ENCODE measurements around the gene CIAPIN1.
A peak's percentile ranks its signal among the peaks of the same experiment; 100 is the strongest.
"Not testable (repeated sequence)": the region's sequence is repeated elsewhere in the genome, so short reads cannot be mapped to it uniquely, and the experiment has no call there.

CIAPIN1 gene

GRCh38 chr16:57440551-57440950 lies 6.6 kb downstream of the CIAPIN1 start:
- DNase-seq, ATAC-seq: not testable (repeated sequence)

GRCh38 chr16:57439947-57440346 lies 7.2 kb downstream of the CIAPIN1 start:
- DNase-seq, ATAC-seq: not testable (repeated sequence)

GRCh38 chr16:57435838-57436237 lies 11.3 kb downstream of the CIAPIN1 start:
- no peak for ATAC-seq
- DNase-seq, result no peak

GRCh38 chr16:57434003-57434402 lies 13.2 kb downstream of the CIAPIN1 start:
- no peak for DNase-seq
- ATAC-seq, result no peak

GRCh38 chr16:57432989-57433388 lies 14.2 kb downstream of the CIAPIN1 start:
- no peak for ATAC-seq
- DNase-seq, result no peak

GRCh38 chr16:57432505-57432904 lies 14.7 kb downstream of the CIAPIN1 start:
- no peak for DNase-seq
- ATAC-seq, result no peak

GRCh38 chr16:57430955-57431354 lies 16.2 kb downstream of the CIAPIN1 start:
- no peak for DNase-seq
- no peak for ATAC-seq

GRCh38 chr16:57427824-57428223 lies 19.4 kb downstream of the CIAPIN1 start:
- no peak for DNase-seq
- no peak for ATAC-seq

GRCh38 chr16:57427307-57427706 lies 19.9 kb downstream of the CIAPIN1 start:
- DNase-seq (no peak), ATAC-seq (no peak)

- ATAC-seq (no peak), DNase-seq (no peak)
Observed at GRCh38 chr16:57426356-57426755, 20.8 kb downstream of the CIAPIN1 start.

- DNase-seq (no peak), ATAC-seq (no peak)
Observed at GRCh38 chr16:57424583-57424982, 22.6 kb downstream of the CIAPIN1 start.

GRCh38 chr16:57423152-57423551 lies 24.0 kb downstream of the CIAPIN1 start:
- no peak for ATAC-seq
- DNase-seq, result no peak

- ATAC-seq, result no peak
- DNase-seq, result no peak
Observed at GRCh38 chr16:57422026-57422944, 24.9 kb downstream of the CIAPIN1 start.

GRCh38 chr16:57419506-57419905 lies 27.7 kb downstream of the CIAPIN1 start:
- no peak for ATAC-seq
- no peak for DNase-seq

- DNase-seq (no peak), ATAC-seq (no peak)
Observed at GRCh38 chr16:57416084-57416483, 31.1 kb downstream of the CIAPIN1 start.

- DNase-seq, result no peak
- ATAC-seq, result peak; percentile 6
Observed at GRCh38 chr16:57413733-57414132, 33.5 kb downstream of the CIAPIN1 start.

- DNase-seq (no peak), ATAC-seq (peak; percentile 1)
Observed at GRCh38 chr16:57413301-57413730, 33.9 kb downstream of the CIAPIN1 start.

- ATAC-seq (no peak), DNase-seq (no peak)
Observed at GRCh38 chr16:57412584-57412983, 34.6 kb downstream of the CIAPIN1 start.

GRCh38 chr16:57411362-57411976 lies 35.7 kb downstream of the CIAPIN1 start:
- ATAC-seq (no peak), DNase-seq (no peak)

GRCh38 chr16:57409870-57410587 lies 37.2 kb downstream of the CIAPIN1 start:
- DNase-seq (no peak), ATAC-seq (no peak)

GRCh38 chr16:57409065-57409464 lies 38.1 kb downstream of the CIAPIN1 start:
- ATAC-seq (no peak), DNase-seq (no peak)

GRCh38 chr16:57407521-57408353 lies 39.4 kb downstream of the CIAPIN1 start:
- DNase-seq (no peak), ATAC-seq (no peak)
